IMR-90 (cell line): ENCODE results near the gene TBXT.

Experiments
- BHLHE40 ChIP-seq: fragments of 150-350 bp; IDR thresholded peaks from 2 replicates; pipeline ENCODE4 v1.6.1; 2016; ENCODE audit warnings: mild to moderate bottlenecking, low read depth, low read length
- POLR2A ChIP-seq: IDR thresholded peaks from 2 replicates; pipeline ENCODE4 v1.6.1; 2012; ENCODE audit warnings: mild to moderate bottlenecking, low read depth, low read length
- TF ChIP-seq, protein P1 (sequence below): conservative IDR thresholded peaks from 2 replicates; pipeline ENCODE4 v1.5.1; 2012; ENCODE audit warnings: mild to moderate bottlenecking, low read depth, low read length, improper control_type of control experiment
- TF ChIP-seq, protein P2 (sequence below): fragments of 150-350 bp; IDR thresholded peaks from 2 replicates; pipeline ENCODE4 v1.6.1; 2016; ENCODE audit warnings: low read depth, mild to moderate bottlenecking, low read length, moderate library complexity, borderline replicate concordance

DNA sequence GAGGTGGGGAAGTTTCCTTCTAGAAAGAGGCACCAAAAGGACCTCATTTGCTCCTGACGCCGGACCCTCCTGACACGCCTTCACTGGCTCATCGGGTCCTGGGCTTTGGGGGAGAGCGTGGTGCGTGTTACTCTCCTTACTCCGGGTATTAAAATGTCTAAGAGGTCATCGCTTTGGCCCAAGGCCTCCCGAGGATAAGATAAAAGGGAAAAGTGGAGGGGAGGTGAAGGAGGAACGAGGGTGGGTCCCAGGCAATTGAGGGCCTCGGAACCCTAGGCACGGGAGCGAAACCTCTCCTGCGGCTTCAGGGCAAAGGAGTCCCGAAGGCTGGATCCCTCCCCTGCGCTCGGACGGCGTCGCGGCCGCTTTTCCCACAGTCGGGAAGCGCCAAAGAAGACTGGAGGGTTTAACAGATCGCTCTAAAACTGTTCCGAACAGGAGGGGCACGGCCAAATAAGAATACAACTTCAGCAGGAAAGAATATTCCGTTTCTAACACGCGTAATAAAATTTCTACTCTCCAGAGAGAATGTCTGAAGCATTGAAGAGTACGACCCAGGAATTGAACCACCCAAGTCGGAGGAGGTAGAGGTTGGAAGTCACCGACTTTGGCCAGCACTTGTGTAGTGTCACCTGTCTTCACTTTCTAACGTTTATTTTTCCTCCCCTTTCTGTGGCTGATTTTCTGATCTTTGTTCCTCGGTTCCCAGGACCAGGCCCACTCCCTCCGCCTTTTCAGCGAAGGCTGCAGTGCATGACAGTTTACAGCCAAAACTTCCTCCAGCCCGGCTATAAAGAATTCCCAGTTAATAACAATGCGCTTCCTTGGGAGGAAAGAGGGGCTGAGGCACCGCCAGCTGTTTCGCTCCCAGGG, 2.1 kb upstream of the TBXT start:
- TF ChIP-seq, protein P1, sequence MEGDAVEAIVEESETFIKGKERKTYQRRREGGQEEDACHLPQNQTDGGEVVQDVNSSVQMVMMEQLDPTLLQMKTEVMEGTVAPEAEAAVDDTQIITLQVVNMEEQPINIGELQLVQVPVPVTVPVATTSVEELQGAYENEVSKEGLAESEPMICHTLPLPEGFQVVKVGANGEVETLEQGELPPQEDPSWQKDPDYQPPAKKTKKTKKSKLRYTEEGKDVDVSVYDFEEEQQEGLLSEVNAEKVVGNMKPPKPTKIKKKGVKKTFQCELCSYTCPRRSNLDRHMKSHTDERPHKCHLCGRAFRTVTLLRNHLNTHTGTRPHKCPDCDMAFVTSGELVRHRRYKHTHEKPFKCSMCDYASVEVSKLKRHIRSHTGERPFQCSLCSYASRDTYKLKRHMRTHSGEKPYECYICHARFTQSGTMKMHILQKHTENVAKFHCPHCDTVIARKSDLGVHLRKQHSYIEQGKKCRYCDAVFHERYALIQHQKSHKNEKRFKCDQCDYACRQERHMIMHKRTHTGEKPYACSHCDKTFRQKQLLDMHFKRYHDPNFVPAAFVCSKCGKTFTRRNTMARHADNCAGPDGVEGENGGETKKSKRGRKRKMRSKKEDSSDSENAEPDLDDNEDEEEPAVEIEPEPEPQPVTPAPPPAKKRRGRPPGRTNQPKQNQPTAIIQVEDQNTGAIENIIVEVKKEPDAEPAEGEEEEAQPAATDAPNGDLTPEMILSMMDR: no peak
- TF ChIP-seq POLR2A: no peak
- no peak for TF ChIP-seq BHLHE40
- TF ChIP-seq, protein P2, sequence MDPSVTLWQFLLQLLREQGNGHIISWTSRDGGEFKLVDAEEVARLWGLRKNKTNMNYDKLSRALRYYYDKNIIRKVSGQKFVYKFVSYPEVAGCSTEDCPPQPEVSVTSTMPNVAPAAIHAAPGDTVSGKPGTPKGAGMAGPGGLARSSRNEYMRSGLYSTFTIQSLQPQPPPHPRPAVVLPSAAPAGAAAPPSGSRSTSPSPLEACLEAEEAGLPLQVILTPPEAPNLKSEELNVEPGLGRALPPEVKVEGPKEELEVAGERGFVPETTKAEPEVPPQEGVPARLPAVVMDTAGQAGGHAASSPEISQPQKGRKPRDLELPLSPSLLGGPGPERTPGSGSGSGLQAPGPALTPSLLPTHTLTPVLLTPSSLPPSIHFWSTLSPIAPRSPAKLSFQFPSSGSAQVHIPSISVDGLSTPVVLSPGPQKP: no peak
